Activated CD8-positive, alpha-beta memory T cell treated with anti-CD3 and anti-CD28 coated beads for 1 hour (primary cell): Measurements from ENCODE around the gene NUP205.
"Not testable (repeated sequence)": the region's sequence is repeated elsewhere in the genome, so short reads cannot be mapped to it uniquely, and the experiment has no call there.

Experiments
- DNase-seq, 2 donors: peaks; one replicate each; pipeline ENCODE4 v3.0.0-alpha.2; 2020; ENCODE audit warnings: low read depth in 1 of 2; ENCODE audit errors: extremely low read depth in 1 of 2

The NUP205 gene

GRCh38 chr7:135620447-135620846 is 62.7 kb downstream of the NUP205 start:
- no peak for DNase-seq

GRCh38 chr7:135620980-135621850 is 63.5 kb downstream of the NUP205 start:
- DNase-seq: no peak

GRCh38 chr7:135634191-135634878 is 76.6 kb downstream of the NUP205 start:
- DNase-seq: no peak

GRCh38 chr7:135639690-135640089 is 82.0 kb downstream of the NUP205 start:
- DNase-seq: not testable (repeated sequence)

GRCh38 chr7:135644154-135644553 is 86.4 kb downstream of the NUP205 start:
- no peak for DNase-seq

- no peak for DNase-seq
These were observed 87.0 kb downstream of the NUP205 start for GRCh38 chr7:135644729-135645128.

- no peak for DNase-seq
These were observed 87.7 kb downstream of the NUP205 start for GRCh38 chr7:135645296-135645904.

- DNase-seq: no peak
These were observed 90.0 kb downstream of the NUP205 start for GRCh38 chr7:135647755-135648154.

GRCh38 chr7:135648235-135648634 is 90.5 kb downstream of the NUP205 start:
- no peak for DNase-seq

GRCh38 chr7:135650831-135651573 is 93.3 kb downstream of the NUP205 start:
- no peak for DNase-seq

GRCh38 chr7:135653340-135654080 is 95.8 kb downstream of the NUP205 start:
- no peak for DNase-seq

- DNase-seq: no peak
These were observed 100.8 kb downstream of the NUP205 start for GRCh38 chr7:135658564-135658963.

GRCh38 chr7:135659159-135659846 is 101.6 kb downstream of the NUP205 start:
- DNase-seq: no peak

GRCh38 chr7:135661311-135662122 is 103.8 kb downstream of the NUP205 start:
- no peak for DNase-seq

- DNase-seq: no peak
These were observed 104.3 kb downstream of the NUP205 start for GRCh38 chr7:135662123-135662372.

- peak; percentile 89 to 97 for DNase-seq
These were observed 104.8 kb downstream of the NUP205 start, which contains the start of gene STMP1 for GRCh38 chr7:135662373-135663114. TSS of gene STMP1 (plus strand) at chr7:135662514.

- no peak for DNase-seq
These were observed 106.4 kb downstream of the NUP205 start for GRCh38 chr7:135664046-135664589.

- DNase-seq: no peak
These were observed 107.3 kb downstream of the NUP205 start for GRCh38 chr7:135665042-135665441.
